Mucosa of descending colon (tissue), 3 donors: ENCODE data around the gene COX10. TPM values are rescaled to one million over a fixed set of nuclear protein-coding genes. Genes with fewer than 3 reads are reported as not detected.
A peak's percentile ranks its signal among the peaks of the same experiment; 100 is the strongest.

Experiments
- ATAC-seq: fragments of 200-7000 bp; cut with Tn5 transposase; one replicate; pipeline ENCODE4 v1.9.1; 2020; ENCODE audit warnings: mild to moderate bottlenecking, moderate library complexity
- DNase-seq, 3 donors: peaks; one replicate each; pipeline ENCODE4 v3.0.0-alpha.2; 2020
- H3K36me3 ChIP-seq: fragments of 200-600 bp; one replicate; pipeline ENCODE4 v1.8.0; 2021; ENCODE audit warnings: low read depth, mild to moderate bottlenecking
- H3K4me1 ChIP-seq: fragments of 200-600 bp; one replicate; pipeline ENCODE4 v1.8.0; 2021; ENCODE audit warnings: low read depth, mild to moderate bottlenecking
- H3K4me3 ChIP-seq: fragments of 200-600 bp; one replicate; pipeline ENCODE4 v1.8.0; 2021; ENCODE audit warnings: mild to moderate bottlenecking
- H3K9me3 ChIP-seq: fragments of 200-600 bp; one replicate; pipeline ENCODE4 v1.8.0; 2021; ENCODE audit warnings: mild to moderate bottlenecking
- CTCF ChIP-seq: fragments of 200-600 bp; IDR thresholded peaks from one replicate; pipeline ENCODE4 v1.8.0; 2022; ENCODE audit warnings: antibody characterized with exemption, mild to moderate bottlenecking
- intact Hi-C, 2 donors: fragments of 100-400 bp; cut with DNase I in 1 of 2; cut with micrococcal nuclease in 1 of 2; formaldehyde crosslinking; loops; one replicate each; pipeline versions ENCODE4 v1.11.0 to v1.11.1; 2022; cut with DNase I, micrococcal nuclease
- total RNA-seq, 3 donors: library from RNA; stranded (reverse); fragmentation: NEBNext Ultra II Directional in 2 of 3; extraction: Animal tissue kit (Norgen Biotek cat#: 25700) in 2 of 3; gene quantifications; one replicate each; pipeline versions ENCODE4 v1.2.1 to v1.2.4, GENCODE V29; 2021 to 2023
- donor health status: DM: no; HTN: no; CAD: no; lungs with moderate emphysema.
- donor health status: DM: no; HTN: no; CAD: no.
- donor health status: DM: no; HTN: yes; CAD: no.

The COX10 gene
- total RNA-seq, 3 donors from 2014 or later: 24.9 to 36.3 (median 35.5) TPM

- Histone ChIP-seq H3K9me3 (no peaks in the 10 kb centered on the region), H3K4me1 (peaks cover 7% of the 10 kb centered on the region), H3K4me3 (no peak overlapping the region), H3K36me3 (no peaks in the 10 kb centered on the region)
- DNase-seq (peak in 1 of 3 donors; percentile 25), ATAC-seq (peak; percentile 71)
- TF ChIP-seq CTCF: no peak
- intact Hi-C loops: no loop called here
These were observed 28.9 kb downstream of the COX10 start for GRCh38 chr17:14098246-14098645.

- Histone ChIP-seq H3K4me1 (peaks cover 7% of the 10 kb centered on the region), H3K9me3 (no peaks in the 10 kb centered on the region), H3K36me3 (no peaks in the 10 kb centered on the region), H3K4me3 (no peak overlapping the region)
- ATAC-seq (no peak), DNase-seq (no peak)
- TF ChIP-seq CTCF: no peak
- intact Hi-C loops: no loop called here
These were observed 32.7 kb downstream of the COX10 start for GRCh38 chr17:14101976-14102375.

GRCh38 chr17:14103836-14104235 lies 34.5 kb downstream of the COX10 start:
- ATAC-seq (no peak), DNase-seq (no peak)
- intact Hi-C loops: no loop called here
- no peaks in the 10 kb centered on the region for H3K9me3 ChIP-seq
- TF ChIP-seq CTCF: no peak
- H3K4me1 ChIP-seq: no peaks in the 10 kb centered on the region
- no peak overlapping the region for H3K4me3 ChIP-seq
- H3K36me3 ChIP-seq: no peaks in the 10 kb centered on the region

GRCh38 chr17:14104734-14105133 lies 35.4 kb downstream of the COX10 start:
- H3K9me3 ChIP-seq: no peaks in the 10 kb centered on the region
- no peak for ATAC-seq
- TF ChIP-seq CTCF: no peak
- intact Hi-C loops: no loop called here
- H3K4me3 ChIP-seq: no peak overlapping the region
- H3K36me3 ChIP-seq: no peaks in the 10 kb centered on the region
- no peaks in the 10 kb centered on the region for H3K4me1 ChIP-seq
- DNase-seq: no peak

GRCh38 chr17:14107889-14108288 lies 38.6 kb downstream of the COX10 start:
- Histone ChIP-seq H3K4me1 (peaks cover 3% of the 10 kb centered on the region), H3K9me3 (no peaks in the 10 kb centered on the region), H3K4me3 (no peak overlapping the region), H3K36me3 (no peaks in the 10 kb centered on the region)
- TF ChIP-seq CTCF: no peak
- intact Hi-C loops: no loop called here
- ATAC-seq: no peak
- DNase-seq: no peak

GRCh38 chr17:14112407-14112806 lies 43.1 kb downstream of the COX10 start:
- H3K4me3 ChIP-seq: no peak overlapping the region
- ATAC-seq: peak; percentile 97
- DNase-seq: peak in 1 of 3 donors; percentile 19
- H3K36me3 ChIP-seq: no peaks in the 10 kb centered on the region
- no peak for TF ChIP-seq CTCF
- intact Hi-C loops: no loop called here
- no peaks in the 10 kb centered on the region for H3K9me3 ChIP-seq
- peaks cover 5% of the 10 kb centered on the region for H3K4me1 ChIP-seq
